NCI-H82 treated with DMSO at 0.1 percent for 48 hours (cell line): ENCODE results near the gene SAMD4A.
"Not testable (repeated sequence)": the region's sequence is repeated elsewhere in the genome, so short reads cannot be mapped to it uniquely, and the experiment has no call there.

Experiments
- DNase-seq: peaks from one replicate; lab custom pipeline; 2025; ENCODE audit not compliant: unreplicated experiment; lab: John Stamatoyannopoulos, UW

The SAMD4A gene

DNA sequence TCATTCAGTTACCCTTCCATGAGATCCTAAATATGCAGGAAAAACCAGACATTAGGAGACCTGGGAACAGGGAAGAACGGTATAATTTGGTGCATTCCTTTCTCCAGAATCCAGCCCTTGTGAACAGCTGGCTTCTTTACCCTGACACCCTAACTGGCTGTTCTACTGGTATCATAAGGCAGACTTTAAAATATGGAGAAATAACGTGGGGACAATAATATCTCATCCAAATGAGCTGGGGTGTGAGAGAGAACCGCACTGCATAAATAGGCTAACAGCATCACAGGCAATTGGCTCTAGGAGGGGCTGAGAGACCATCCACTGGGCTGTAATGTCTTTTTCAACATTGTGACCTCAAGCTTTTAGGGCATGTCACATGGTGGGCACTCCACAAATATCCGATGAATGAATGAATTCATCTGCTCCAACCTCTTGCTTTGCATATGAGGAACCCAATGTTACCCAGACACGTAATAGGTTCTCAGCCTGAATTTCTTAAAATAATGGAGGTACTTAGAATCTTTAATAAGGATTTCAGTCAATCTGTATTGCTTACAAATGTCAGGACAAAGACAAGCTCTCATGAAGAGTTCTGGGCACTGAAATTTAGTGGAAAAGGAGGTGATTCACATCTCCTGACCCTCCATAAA is 157.9 kb downstream of the SAMD4A start:
- no peak for DNase-seq

DNA sequence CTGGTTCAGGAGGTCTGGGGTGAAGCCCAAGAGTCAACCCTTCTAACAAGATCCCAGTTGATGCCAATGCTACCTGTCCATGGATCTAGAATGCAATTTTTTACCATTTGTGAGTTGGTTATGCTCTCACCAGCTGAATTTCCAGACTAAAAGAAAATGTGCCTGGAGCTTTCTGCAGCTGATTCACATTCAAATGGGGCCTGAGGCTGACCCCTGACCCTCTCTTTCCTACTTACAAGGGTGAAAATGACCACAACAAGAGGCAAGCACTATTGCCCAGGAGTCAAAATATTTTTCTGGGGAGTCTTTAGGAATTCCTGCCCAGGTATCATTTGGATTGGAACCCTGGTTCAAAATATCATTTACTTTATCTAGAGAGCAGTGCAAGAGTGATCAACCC is 159.1 kb downstream of the SAMD4A start:
- no peak for DNase-seq

DNA sequence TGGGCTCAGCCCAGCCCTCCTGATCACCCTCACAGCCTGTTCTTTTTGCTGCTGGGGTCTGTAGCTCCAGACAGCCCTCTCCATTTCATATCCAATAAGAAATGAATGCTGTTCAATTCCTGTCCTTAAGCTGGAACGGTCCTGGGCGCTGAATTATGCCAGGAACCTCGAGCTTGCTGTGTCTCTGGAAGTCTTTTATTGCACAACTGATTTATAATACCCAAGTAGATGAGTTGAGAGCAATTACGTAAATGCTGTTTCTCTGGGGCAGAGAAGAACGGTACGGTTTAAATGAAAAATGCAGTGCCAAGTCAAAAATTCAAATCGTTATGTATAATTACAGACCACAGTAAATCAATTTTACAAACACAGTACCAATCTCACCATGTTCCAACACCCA is 161.0 kb downstream of the SAMD4A start:
- no peak for DNase-seq

DNA sequence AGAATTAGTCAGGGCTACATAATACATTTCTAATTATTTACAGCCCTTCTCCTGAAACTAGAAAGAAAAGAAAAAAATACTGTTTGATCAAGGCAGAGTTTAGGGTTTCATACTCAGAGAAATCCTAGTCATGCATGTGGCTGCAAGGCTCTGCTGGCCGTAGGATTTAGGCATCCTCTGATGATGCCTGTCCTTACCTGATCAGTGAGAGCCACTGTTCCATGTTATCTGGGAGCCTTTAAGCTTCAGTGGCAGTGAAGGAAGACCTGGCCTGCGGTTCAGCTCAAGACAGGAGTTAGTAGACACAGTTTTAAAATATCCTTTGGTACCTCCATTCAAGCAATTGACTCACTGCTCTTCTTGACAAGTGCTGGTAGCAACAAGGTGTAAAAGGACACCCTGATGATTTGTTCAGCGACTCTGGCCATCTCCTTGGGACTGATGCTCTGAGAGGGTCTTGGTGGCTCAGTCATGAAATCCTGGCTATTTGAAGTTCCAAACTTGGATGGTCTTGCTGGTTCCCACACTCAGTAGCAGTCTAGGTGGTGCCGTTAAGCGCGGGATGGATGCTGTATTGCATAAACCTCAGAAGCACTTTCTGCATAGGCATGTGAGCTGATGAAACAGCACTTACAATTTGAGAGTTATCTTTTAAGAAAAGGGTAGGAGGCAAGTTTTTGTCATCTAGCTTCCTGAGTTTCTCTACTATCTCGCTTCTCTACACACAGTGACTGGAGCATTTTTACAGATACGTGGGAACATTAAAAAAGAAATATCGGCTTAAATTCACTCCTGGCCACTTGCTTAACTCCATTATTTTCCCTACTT is 162.0 kb downstream of the SAMD4A start:
- no peak for DNase-seq

DNA sequence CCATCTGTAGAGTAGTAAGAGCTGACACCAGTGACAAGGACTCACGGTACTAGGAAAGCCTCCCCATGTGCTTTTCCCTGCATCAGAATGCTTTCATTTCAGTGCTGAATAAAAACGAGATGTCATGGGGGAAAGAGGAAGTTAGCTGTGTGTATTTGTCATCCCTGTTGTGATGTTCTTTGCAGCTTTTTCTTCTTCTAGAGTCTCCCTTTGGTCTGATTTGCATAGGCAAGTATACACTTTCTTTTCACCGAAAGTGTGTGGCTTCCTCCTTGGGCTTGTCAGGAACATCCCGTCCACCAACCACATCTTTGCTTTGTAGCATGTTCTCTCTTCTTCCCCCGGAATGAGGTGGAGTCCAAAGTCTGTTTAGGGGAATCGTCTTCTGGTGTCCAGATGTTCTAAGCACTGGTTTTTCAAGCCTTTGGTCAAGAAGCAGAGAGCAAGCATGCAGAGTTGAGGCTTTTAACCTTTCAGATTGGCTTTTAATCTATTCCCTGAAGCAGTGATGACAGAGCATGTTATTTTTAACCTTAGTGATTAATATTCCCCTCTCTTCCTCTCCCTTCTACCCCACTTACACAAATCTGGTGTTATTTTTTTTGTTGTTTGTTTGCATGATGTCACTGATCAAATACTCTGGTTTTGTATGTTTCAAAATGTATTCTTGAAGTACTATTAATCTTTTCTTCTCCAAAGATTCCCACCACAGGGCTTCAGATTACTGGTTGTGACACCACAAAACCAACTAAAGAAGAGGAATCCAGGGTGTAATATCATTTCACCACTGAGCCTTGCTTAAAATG is 163.4 kb downstream of the SAMD4A start:
- DNase-seq: no peak

DNA sequence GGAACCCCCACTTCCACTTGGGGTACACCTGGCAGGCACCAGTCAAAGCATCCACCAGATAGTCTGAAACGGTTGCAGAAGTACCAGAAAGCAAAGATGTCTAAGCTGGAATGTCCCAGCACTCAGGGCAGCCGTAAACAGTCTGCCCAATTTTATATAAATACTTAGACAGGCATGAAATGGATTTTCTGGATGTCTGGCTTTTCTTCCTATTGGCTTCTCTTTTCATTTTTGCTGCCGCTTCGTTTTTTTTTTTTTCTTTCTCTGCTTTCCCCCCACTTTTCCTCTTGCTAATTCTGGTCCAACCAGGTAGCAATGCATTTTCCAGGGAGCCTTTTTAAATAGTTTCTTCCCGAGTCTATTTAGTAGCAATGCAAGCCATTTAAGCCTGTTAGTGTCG is 168.0 kb downstream of the SAMD4A start:
- no peak for DNase-seq

DNA sequence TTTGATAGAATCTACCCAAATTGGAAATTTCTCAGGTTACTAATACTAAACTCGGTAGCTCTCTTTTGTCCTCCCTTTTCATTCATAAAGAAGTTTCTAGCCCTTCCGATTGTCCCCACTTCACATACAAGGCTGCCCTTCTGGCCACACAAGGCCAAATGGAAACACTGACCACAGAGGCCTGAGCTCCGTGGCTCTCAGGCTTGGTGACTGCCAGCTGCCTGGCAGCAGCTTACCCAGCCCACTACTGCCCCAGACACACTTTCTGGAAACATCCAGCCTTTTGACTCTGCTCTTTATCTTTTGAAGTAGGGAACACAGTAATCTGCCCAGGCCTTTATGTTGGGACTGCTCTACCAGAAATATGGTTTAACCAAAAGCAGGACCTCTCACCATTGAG is 168.5 kb downstream of the SAMD4A start:
- no peak for DNase-seq

DNA sequence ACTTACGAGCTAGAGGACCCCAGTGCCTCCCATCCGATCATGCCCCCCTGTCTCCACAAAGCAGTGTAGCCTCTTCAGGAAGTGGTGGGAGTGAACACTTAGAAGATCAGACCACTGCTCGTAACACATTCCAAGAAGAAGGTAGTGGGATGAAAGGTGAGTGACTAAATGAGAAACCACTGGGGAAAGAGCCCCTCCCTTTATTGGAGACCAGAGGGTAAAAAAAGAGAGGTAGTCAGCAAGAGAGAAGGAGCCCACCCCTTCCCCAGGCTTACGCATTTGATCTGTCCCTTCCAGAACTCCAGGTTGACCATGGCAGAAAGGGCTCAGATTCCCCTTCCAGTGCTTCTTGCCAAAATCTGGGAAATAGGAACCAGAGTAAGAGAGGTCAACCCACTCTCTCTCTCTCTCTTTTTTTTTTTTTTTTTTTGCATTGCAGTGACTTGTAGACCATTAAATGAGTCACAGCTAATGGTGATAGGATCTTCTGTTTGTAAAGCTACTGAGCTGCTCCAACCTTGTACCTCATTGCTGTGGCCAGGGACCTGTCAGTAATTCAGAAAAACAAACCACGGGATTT is 170.3 kb downstream of the SAMD4A start:
- DNase-seq: no peak

DNA sequence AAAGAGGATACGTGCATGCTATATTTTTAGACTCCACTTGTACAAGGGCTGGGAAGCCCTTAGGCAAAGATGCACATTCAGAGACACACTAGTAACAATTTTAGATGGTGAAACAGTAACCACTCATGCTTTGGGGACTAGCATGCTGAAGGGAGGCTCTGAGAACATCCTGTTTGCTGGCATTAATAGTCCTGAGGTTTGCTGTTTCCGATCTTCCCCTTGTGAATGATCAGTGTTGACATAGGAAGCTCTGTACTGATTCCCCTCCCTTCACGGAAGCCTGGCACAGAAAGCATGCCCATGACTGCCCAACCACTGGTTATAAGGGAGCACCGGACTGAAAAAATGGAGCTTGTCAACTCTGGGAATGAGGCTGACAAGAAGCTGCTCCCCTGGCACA is 171.1 kb downstream of the SAMD4A start:
- DNase-seq: no peak

DNA sequence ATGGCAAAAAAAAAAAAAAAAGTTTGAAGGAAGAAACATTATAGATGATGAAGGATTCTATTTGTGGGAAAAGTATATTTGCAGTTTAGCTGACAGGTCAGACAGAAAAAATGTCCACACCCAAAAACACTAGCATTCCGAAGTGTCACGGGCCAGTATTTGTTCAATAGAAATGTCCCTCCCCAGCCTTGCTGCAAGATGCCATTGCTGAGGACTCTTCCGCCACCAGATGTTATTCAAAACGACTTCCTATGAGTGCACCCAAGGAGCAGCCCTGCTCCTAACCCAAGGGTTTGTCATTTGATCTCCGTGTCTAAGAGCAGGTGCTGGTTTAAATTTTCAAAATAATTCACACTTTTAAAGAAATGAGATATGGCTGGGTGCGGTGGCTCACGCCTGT is 172.6 kb downstream of the SAMD4A start:
- DNase-seq: no peak

DNA sequence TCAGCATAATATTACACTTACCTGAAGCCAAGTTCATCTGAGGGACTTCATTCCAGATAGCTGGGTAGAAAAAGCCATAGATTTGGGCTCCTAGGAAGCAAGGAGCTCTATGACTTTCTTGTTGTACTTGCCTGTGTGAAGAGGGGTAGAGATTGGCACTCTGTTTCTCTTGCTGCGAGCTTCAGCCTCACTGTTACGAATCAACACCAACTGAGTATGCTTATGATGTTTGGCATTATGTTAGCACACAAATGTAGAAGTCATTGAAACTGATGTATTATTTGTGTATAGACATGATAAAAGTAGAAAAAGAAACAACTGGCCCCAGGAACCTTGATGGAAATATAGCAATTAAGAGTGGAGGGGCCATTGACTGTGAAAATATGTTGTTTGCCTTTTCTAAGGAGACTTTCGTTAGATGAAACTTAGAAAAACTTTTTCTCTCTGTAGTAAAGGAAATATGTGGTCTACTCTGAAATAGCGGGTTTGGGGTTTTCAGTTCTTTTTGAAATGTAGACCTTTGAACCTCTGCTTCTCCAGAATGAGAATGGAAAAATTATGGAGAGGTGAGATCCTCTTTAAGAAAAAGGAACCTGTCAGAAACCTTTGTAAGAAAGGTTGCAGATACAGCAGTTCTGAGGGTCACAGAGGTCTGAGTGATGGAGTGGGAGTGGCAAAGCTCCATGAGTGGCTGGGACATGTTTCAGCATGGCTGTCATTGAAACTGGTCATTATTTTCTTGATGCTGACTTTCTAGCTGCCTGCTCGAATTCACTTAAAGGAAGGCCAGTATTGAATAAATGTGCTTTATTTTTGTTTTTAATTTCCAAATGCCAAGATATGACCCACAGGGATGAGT is 175.8 kb downstream of the SAMD4A start:
- no peak for DNase-seq

DNA sequence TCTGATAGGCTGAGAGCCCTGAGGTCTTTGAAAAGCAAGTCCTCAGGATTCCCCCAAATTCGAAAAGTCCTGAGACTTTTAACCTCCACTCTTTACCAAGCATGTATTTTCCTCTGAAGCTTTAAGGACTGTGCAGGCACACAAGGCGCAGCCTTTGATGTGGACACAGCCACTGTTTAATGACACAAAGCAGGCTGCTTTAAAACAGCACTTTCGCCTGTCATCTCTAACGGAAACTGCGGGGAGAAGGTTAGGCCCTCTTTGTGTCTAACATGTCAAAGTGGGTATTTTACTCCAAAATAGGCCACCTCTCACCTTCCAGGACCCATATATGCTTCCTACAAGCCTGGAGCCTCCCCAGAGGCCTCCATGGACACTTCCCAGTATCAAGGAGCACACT is 176.5 kb downstream of the SAMD4A start:
- DNase-seq: no peak

DNA sequence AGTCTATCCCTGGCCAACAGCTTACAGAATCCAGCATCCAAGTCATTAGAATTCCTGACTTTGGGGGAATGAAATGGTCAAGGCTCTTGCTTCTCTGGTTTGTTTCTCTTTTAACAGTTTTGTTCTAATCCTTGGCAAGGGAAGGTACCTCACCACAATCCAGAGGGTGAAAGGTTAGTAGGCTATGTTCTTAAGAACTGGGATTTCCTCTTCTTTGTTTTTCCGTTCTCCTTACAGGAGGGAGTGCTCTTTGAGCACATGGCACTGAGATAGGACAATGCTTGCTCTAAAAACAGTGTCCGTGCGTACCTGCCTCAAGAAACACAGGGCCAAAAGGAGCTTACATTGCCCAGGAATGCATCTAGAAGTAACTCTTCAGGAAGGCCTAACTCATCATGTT is 179.1 kb downstream of the SAMD4A start:
- DNase-seq: no peak

DNA sequence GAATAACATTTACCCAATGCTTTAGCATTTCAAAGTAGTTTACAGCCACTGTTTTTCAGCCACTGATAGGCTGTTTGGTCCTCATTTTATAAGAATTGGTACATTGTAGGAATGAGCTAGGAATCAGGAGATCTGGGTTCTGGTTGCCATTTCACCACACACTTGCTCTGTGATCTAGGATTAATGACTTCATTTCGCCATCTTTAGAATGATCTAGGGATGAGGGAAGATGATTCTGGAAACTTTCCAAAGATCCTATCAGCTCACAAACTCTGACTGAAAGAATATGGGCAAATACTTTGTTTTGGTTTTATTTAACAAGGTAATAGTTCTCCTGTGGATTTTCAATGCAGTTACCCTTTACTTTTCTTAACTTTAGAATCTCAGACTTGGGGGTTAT is 180.7 kb downstream of the SAMD4A start:
- no peak for DNase-seq

DNA sequence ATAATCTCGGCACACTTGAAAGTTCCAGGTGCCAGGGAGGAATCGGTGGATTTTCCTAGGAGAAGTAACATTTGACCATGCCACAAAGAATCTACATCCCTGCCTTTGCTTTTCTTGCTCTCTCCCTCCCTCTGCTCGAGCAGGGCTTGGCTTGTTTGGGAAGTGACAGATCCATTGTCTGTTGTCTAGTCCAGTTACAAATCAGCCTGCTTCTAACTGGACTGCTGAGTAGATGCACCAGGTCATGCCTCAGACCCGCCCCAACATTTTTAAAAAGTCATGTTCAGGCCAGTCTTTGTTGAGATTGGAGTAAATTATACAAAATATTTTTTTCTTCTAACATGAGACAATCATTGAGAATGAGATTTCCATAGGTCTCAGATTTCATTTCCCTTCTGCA is 182.3 kb downstream of the SAMD4A start:
- no peak for DNase-seq

DNA sequence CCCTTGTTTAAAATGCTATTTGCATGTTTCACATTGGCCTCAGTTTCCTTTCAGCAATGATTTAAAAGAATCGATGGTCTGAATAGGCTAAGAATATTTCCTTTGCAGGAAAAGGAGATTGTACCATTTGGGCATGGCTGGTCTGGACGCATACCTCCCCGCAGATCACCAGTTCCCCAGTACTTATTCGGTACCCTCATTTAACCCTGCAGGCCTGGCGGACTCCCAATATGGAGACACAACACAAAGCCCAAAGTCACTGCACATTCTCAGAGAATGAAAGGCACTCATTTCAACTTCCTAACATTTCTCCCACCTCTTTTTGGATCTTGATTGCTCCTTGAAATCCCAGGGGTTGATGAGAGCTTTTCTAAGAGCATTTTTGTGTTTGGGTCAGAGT is 182.8 kb downstream of the SAMD4A start:
- DNase-seq: no peak

DNA sequence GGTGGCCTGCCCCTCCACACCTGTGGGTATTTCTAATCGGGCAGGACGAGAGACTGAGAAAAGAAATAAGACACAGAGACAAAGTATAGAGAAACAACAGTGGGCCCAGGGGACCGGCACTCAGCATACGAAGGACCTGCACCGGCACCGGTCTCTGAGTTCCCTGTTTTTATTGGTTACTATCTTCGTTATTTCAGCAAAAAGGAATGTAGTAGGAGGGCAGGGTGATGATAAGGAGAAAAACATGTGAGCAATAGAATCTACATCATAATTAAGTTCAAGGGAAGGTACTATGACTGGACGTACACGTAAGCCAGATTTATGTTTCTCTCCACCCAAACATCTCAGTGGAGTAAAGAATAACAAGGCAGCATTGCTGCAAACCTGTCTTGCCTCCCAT is 185.7 kb downstream of the SAMD4A start:
- DNase-seq: not testable (repeated sequence)

DNA sequence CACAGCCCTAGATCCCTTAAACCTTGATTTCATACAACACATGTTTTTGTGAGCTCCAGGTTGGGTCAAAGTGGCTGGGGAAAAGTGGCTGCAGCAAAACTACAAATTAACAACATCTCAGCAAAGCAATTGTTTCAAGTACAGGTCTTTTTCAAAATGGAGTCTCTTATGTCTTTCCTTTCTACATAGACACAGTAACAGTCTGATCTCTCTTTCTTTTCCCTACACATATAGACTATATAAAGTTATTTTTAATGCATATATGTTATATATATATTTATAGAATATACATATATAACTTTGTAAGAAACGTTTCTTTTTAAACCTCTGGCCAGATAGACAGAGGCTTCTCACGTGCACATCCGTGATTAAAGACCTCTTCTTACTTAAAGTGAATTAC is 186.5 kb downstream of the SAMD4A start:
- DNase-seq: not testable (repeated sequence)

DNA sequence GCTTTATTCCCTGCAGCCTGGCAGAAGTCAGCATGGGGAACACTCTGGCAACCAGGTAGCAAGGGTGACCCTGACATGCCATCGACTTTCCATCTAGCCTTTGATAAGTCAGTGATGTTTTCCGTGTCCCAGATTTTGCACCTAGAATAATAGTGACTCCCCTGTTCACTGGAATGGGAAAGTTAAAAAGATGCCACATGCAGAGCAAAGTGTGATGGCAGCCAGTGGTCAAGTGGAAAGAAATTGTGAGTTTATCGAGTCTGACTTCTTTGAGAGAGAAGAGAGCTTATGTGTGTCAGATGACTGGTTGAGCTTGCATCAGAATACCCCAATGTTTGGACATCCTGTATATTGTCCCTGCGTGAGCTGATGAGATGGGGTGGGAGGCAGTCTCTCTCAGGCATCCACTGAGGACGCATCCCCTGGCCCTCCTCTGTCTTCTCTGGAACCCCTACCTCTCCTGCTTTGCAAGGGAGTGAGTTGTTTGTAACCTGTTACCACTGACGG is 187.2 kb downstream of the SAMD4A start:
- no peak for DNase-seq

DNA sequence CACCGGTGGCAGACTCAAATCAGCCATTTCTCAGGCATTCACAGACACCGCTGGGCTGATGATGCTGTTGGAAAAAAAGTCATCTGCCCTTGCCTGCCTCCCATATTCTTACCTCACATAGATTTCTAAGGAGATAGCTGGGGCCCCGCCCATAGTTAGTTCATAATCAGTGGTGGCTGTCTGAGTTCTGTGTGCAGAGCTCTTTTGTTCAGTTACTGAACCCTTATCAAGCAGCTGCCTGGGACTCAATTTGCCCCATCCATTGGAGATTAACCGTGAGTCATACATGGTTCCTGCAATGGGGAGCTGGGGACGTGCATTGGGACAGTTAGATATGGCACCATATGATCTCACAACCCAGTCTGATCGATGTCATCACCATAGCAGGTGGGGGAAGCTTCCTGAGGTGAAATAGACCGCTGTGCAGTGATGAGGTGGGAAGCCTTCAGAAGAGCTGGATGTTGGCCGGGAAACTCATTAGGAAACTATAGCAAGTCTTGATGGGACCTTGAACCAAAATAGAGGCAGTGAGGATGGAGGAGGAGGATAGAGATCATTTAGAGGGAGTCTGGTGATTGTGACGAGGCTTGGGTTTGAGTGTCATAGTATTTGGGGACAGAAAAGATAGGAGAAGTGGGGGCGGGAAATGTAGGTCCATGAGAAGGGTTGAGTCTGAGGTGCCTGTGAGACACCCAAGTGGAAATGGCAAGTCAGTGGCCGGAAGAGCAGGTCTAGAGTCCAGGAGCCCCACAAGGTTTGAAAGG is 187.9 kb downstream of the SAMD4A start:
- DNase-seq: no peak
